HG03439 (cell line): ENCODE data around the gene ASXL3.

ENCODE experiments used
- ATAC-seq: cut with Tn5 transposase; IDR thresholded peaks from one replicate; pipeline ENCODE4 v1.9.1; 2021; ENCODE audit warnings: mild to moderate bottlenecking, moderate library complexity; ENCODE audit not compliant: unreplicated experiment

The ASXL3 gene

GRCh38 chr18:33581856-33582255 is 3.8 kb downstream of the ASXL3 start:
- ATAC-seq = no peak

- ATAC-seq = no peak
Measured at GRCh38 chr18:33583901-33584300, 5.9 kb downstream of the ASXL3 start.

GRCh38 chr18:33584548-33585430 is 6.8 kb downstream of the ASXL3 start:
- no peak for ATAC-seq

GRCh38 chr18:33585431-33585775 is 7.4 kb downstream of the ASXL3 start:
- ATAC-seq = no peak

GRCh38 chr18:33588361-33588760 is 10.3 kb downstream of the ASXL3 start:
- no peak for ATAC-seq

- ATAC-seq = no peak
Measured at GRCh38 chr18:33593261-33593660, 15.2 kb downstream of the ASXL3 start.

GRCh38 chr18:33594799-33595198 is 16.8 kb downstream of the ASXL3 start:
- ATAC-seq = no peak

GRCh38 chr18:33596178-33596854 is 18.3 kb downstream of the ASXL3 start:
- no peak for ATAC-seq

GRCh38 chr18:33600846-33601245 is 22.8 kb downstream of the ASXL3 start:
- no peak for ATAC-seq

GRCh38 chr18:33603454-33603853 is 25.4 kb downstream of the ASXL3 start:
- no peak for ATAC-seq

- ATAC-seq = no peak
Measured at GRCh38 chr18:33605250-33605649, 27.2 kb downstream of the ASXL3 start.

GRCh38 chr18:33606621-33607020 is 28.6 kb downstream of the ASXL3 start:
- ATAC-seq = no peak

GRCh38 chr18:33611525-33612135 is 33.6 kb downstream of the ASXL3 start:
- ATAC-seq = no peak

- ATAC-seq = no peak
Measured at GRCh38 chr18:33612632-33613031, 34.6 kb downstream of the ASXL3 start.

GRCh38 chr18:33616556-33616955 is 38.5 kb downstream of the ASXL3 start:
- no peak for ATAC-seq

GRCh38 chr18:33627114-33627513 is 49.1 kb downstream of the ASXL3 start:
- ATAC-seq = no peak

- ATAC-seq = no peak
Measured at GRCh38 chr18:33630476-33630875, 52.5 kb downstream of the ASXL3 start.

GRCh38 chr18:33641141-33641540 is 63.1 kb downstream of the ASXL3 start:
- no peak for ATAC-seq

GRCh38 chr18:33644494-33644893 is 66.5 kb downstream of the ASXL3 start:
- no peak for ATAC-seq

GRCh38 chr18:33647365-33647764 is 69.3 kb downstream of the ASXL3 start:
- ATAC-seq = no peak

- no peak for ATAC-seq
Measured at GRCh38 chr18:33652635-33653034, 74.6 kb downstream of the ASXL3 start.

- no peak for ATAC-seq
Measured at GRCh38 chr18:33653231-33653630, 75.2 kb downstream of the ASXL3 start.
